Upper lobe of left lung (tissue), 6 donors: ENCODE data around the gene PSENEN. TPM values are rescaled to one million over a fixed set of nuclear protein-coding genes. Genes with fewer than 3 reads are reported as not detected.
A peak's percentile ranks its signal among the peaks of the same experiment; 100 is the strongest.

Experiments
- ATAC-seq, 2 donors: fragments of 200-7000 bp; cut with Tn5 transposase; one replicate each; pipeline ENCODE4 v1.9.1; 2022; ENCODE audit warnings: mild to moderate bottlenecking in 2 of 2, moderate library complexity in 2 of 2; ENCODE audit not compliant: low FRiP score in 2 of 2
- DNase-seq, 2 donors: peaks; one replicate each; pipeline ENCODE4 v3.0.0-alpha.2; 2019 to 2020
- H3K27ac ChIP-seq, 4 donors: fragments of 200-600 bp; sonication (generic); one replicate each; pipeline ENCODE4 v1.5.1; 2016 to 2019
- H3K27me3 ChIP-seq, 4 donors: fragments of 200-600 bp; sonication (generic); one replicate each; pipeline ENCODE4 v1.5.1; 2017 to 2019
- H3K36me3 ChIP-seq, 4 donors: fragments of 200-600 bp; sonication (generic); one replicate each; pipeline ENCODE4 v1.5.1; 2016 to 2019
- H3K4me1 ChIP-seq, 4 donors: fragments of 200-600 bp; sonication (generic); one replicate each; pipeline ENCODE4 v1.5.1; 2018 to 2019
- H3K4me3 ChIP-seq, 4 donors: fragments of 200-600 bp; sonication (generic); one replicate each; pipeline ENCODE4 v1.5.1; 2017 to 2019; ENCODE audit warnings: mild to moderate bottlenecking in 2 of 4, moderate library complexity in 1 of 4
- H3K9me3 ChIP-seq, 4 donors: fragments of 200-600 bp; sonication (generic); one replicate each; pipeline ENCODE4 v1.5.1; 2018 to 2019
- CTCF ChIP-seq, 6 experiments: fragments of 450-650 bp in 4 of 6; fragments of 200-600 bp in 2 of 6; sonication (generic) in 2 of 6; IDR thresholded peaks; one replicate each; pipeline ENCODE4 v1.5.1; 2016 to 2019; ENCODE audit warnings: antibody characterized with exemption in 6 of 6
- EP300 ChIP-seq, 4 donors: sonication (generic); formaldehyde crosslinking; IDR thresholded peaks; one replicate each; pipeline ENCODE4 v1.5.1; 2017; ENCODE audit warnings: antibody characterized with exemption in 4 of 4, control low read depth in 2 of 4
- POLR2A ChIP-seq, 4 donors: fragments of 450-650 bp; IDR thresholded peaks; one replicate each; pipeline ENCODE4 v1.5.1; 2016 to 2017; ENCODE audit warnings: antibody characterized with exemption in 4 of 4, mild to moderate bottlenecking in 2 of 4
- POLR2AphosphoS5 ChIP-seq, 2 donors: sonication (generic); formaldehyde crosslinking; IDR thresholded peaks; one replicate each; pipeline ENCODE4 v1.5.1; 2017; ENCODE audit warnings: antibody characterized with exemption in 2 of 2
- WGBS, 2 donors: methylation state at CpG; one replicate each; pipeline ENCODE4 v1.1.5; 2017 to 2018; 5-methylcytosine and 5-hydroxymethylcytosine counted together
- total RNA-seq, 6 donors: library from RNA; depleted of rRNA in 4 of 6; stranded (reverse); fragments of >200 nt in 4 of 6; gene quantifications; one replicate each; pipeline versions ENCODE4 v1.1.0 to v1.2.1, GENCODE V29; 2016 to 2021
- donor health status: DM: no; HTN: no; CAD: no; lungs with moderate emphysema.
- donor health status: DM: no; HTN: yes; CAD: no; lungs with severe emphysema.

Gene PSENEN
- total RNA-seq, 6 donors from 2014 or later: 43.4 to 60.9 (median 54.5) TPM

GRCh38 chr19:35703343-35703742, 42.1 kb upstream of the PSENEN start:
- H3K27me3 ChIP-seq: no peaks in the 10 kb centered on the region
- H3K4me3 ChIP-seq: peak overlapping the region in 2 of 4 donors; percentile 51 to 77
- no peaks in the 10 kb centered on the region for H3K9me3 ChIP-seq
- H3K4me1 ChIP-seq: peaks cover 7 to 15% (median 11%) of the 10 kb centered on the region in 4 donors
- WGBS, 2 donors: 52 to 68% methylated on average over 7 to 9 of the region's 9 CpGs
- peak overlapping the region in 1 of 4 donors; percentile 74 for H3K27ac ChIP-seq
- no peak for TF ChIP-seq POLR2AphosphoS5 (IDR thresholded peaks at IDR 0.05)
- no peak for TF ChIP-seq CTCF (IDR thresholded peaks at IDR 0.05)
- TF ChIP-seq POLR2A (IDR thresholded peaks at IDR 0.05): no peak
- TF ChIP-seq EP300 (IDR thresholded peaks at IDR 0.05): no peak
- no peaks in the 10 kb centered on the region for H3K36me3 ChIP-seq
- DNase-seq (no peak), ATAC-seq (no peak)

- peak in 1 of 2 donors; percentile 27 for ATAC-seq
- no peak within 1 kb of the TSS for H3K27ac ChIP-seq
- 33 to 35% methylated on average over 7 to 24 of the region's 24 CpGs for WGBS, 2 donors
- TF ChIP-seq CTCF (IDR thresholded peaks at IDR 0.05): no peak
- TF ChIP-seq POLR2AphosphoS5 (IDR thresholded peaks at IDR 0.05): no peak
- peak in 1 of 2 donors; percentile 84 for DNase-seq
- H3K4me1 ChIP-seq: peaks cover 7 to 15% (median 11%) of the 10 kb centered on the region in 4 donors
- H3K36me3 ChIP-seq: no peaks in the 10 kb centered on the region
- no peak within 1 kb of the TSS for H3K4me3 ChIP-seq
- H3K9me3 ChIP-seq: no peaks in the 10 kb centered on the region
- no peaks in the 10 kb centered on the region for H3K27me3 ChIP-seq
These were observed 41.2 kb upstream of the PSENEN start, which contains the start of gene ZBTB32 for GRCh38 chr19:35704218-35704617. Gene ZBTB32, plus strand, starts transcription at chr19:35704558. Its CDS starts 10,069 bp downstream, at chr19:35714627.

GRCh38 chr19:35708391-35708790, 37.1 kb upstream of the PSENEN start:
- Histone ChIP-seq H3K4me3 (no peak overlapping the region), H3K36me3 (no peaks in the 10 kb centered on the region), H3K4me1 (peaks cover 0 to under 1% (median 0%) of the 10 kb centered on the region in 4 donors), H3K9me3 (no peaks in the 10 kb centered on the region), H3K27me3 (no peaks in the 10 kb centered on the region), H3K27ac (no peak overlapping the region)
- TF ChIP-seq EP300 (IDR thresholded peaks at IDR 0.05): no peak
- no peak for TF ChIP-seq POLR2A (IDR thresholded peaks at IDR 0.05)
- TF ChIP-seq POLR2AphosphoS5 (IDR thresholded peaks at IDR 0.05): no peak
- no peak for TF ChIP-seq CTCF (IDR thresholded peaks at IDR 0.05)
- ATAC-seq: no peak
- WGBS, 2 donors: 56% methylated on average over 1 of the region's 1 CpG; no CpG with 5 or more reads in 1 of the 2 donors
- no peak for DNase-seq

- H3K27me3 ChIP-seq: no peaks in the 10 kb centered on the region
- DNase-seq: no peak
- TF ChIP-seq CTCF (IDR thresholded peaks at IDR 0.05) (no peak), POLR2A (IDR thresholded peaks at IDR 0.05) (no peak), EP300 (IDR thresholded peaks at IDR 0.05) (no peak), POLR2AphosphoS5 (IDR thresholded peaks at IDR 0.05) (no peak)
- WGBS, 2 donors: 64 to 66% methylated on average over 12 to 13 of the region's 13 CpGs
- no peaks in the 10 kb centered on the region for H3K36me3 ChIP-seq
- H3K4me1 ChIP-seq: peaks cover 7 to 11% (median 8%) of the 10 kb centered on the region in 4 donors
- H3K4me3 ChIP-seq: no peak overlapping the region
- ATAC-seq: no peak
- H3K27ac ChIP-seq: no peak overlapping the region
- no peaks in the 10 kb centered on the region for H3K9me3 ChIP-seq
These were observed 34.4 kb upstream of the PSENEN start for GRCh38 chr19:35710784-35711723.
